GM19099 (cell line): ENCODE measurements around the gene ZW10.

ENCODE experiments used
- POLR2A ChIP-seq: IDR thresholded peaks from 3 replicates; pipeline ENCODE4 v1.6.1; 2011; ENCODE audit warnings: low read depth; ENCODE audit not compliant: insufficient read length; ENCODE audit errors: extremely low read depth

ZW10 gene

GRCh38 chr11:113778111-113778910 lies 4.8 kb upstream of the ZW10 start:
- no peak for TF ChIP-seq POLR2A

- TF ChIP-seq POLR2A = no peak
Observed at GRCh38 chr11:113774174-113774503, 647 bp upstream of the ZW10 start.

- no peak for TF ChIP-seq POLR2A
Observed at GRCh38 chr11:113773092-113773415, 438 bp downstream of the ZW10 start.

- no peak for TF ChIP-seq POLR2A
Observed at GRCh38 chr11:113771964-113772363, 1.5 kb downstream of the ZW10 start.

GRCh38 chr11:113764527-113765219 lies 8.8 kb downstream of the ZW10 start:
- no peak for TF ChIP-seq POLR2A

GRCh38 chr11:113760241-113760640 lies 13.3 kb downstream of the ZW10 start:
- TF ChIP-seq POLR2A = no peak

GRCh38 chr11:113752932-113753331 lies 20.6 kb downstream of the ZW10 start:
- TF ChIP-seq POLR2A = no peak

GRCh38 chr11:113736323-113736722 lies 37.2 kb downstream of the ZW10 start:
- TF ChIP-seq POLR2A = no peak

GRCh38 chr11:113732092-113732491 lies 41.4 kb downstream of the ZW10 start:
- TF ChIP-seq POLR2A = no peak

- TF ChIP-seq POLR2A = no peak
Observed at GRCh38 chr11:113730887-113731726, 42.4 kb downstream of the ZW10 start.

- TF ChIP-seq POLR2A = no peak
Observed at GRCh38 chr11:113729456-113729855, 44.0 kb downstream of the ZW10 start.

- no peak for TF ChIP-seq POLR2A
Observed at GRCh38 chr11:113728814-113729213, 44.7 kb downstream of the ZW10 start.

- TF ChIP-seq POLR2A = no peak
Observed at GRCh38 chr11:113725913-113726312, 47.6 kb downstream of the ZW10 start.

- TF ChIP-seq POLR2A = no peak
Observed at GRCh38 chr11:113725407-113725806, 48.1 kb downstream of the ZW10 start.

GRCh38 chr11:113724778-113725177 lies 48.7 kb downstream of the ZW10 start:
- no peak for TF ChIP-seq POLR2A

GRCh38 chr11:113723787-113724186 lies 49.7 kb downstream of the ZW10 start:
- no peak for TF ChIP-seq POLR2A

GRCh38 chr11:113722934-113723333 lies 50.6 kb downstream of the ZW10 start:
- TF ChIP-seq POLR2A = no peak

GRCh38 chr11:113722221-113722620 lies 51.3 kb downstream of the ZW10 start:
- no peak for TF ChIP-seq POLR2A
